ENCODE results near the gene MRPS14.

- no peak for TF ChIP-seq CREB1 (IDR thresholded peaks at IDR 0.05; ENCODE audit: low read depth)
- TF ChIP-seq REST (IDR thresholded peaks at IDR 0.05; ENCODE audit: low read depth), result no peak
- TF ChIP-seq EGR1 (IDR thresholded peaks at IDR 0.05), result no peak
- TF ChIP-seq RAD21 (IDR thresholded peaks at IDR 0.05; ENCODE audit: low read depth), result no peak
- TF ChIP-seq FOXM1 (IDR thresholded peaks at IDR 0.05; ENCODE audit: borderline replicate concordance, low read depth), result no peak
- no peak for TF ChIP-seq EP300 (IDR thresholded peaks at IDR 0.05; ENCODE audit: borderline replicate concordance)
- TF ChIP-seq CEBPB (IDR thresholded peaks at IDR 0.05), result no peak
- no peak for TF ChIP-seq YY1 (IDR thresholded peaks at IDR 0.05; ENCODE audit: low read depth)
- no peak for TF ChIP-seq MAX (IDR thresholded peaks at IDR 0.05)
Observed at GRCh38 chr1:174988539-174988938, 34.7 kb downstream of the MRPS14 start.

Measured in Ishikawa (cell line).